Measurements from ENCODE around the gene ADAT1. TPM values are rescaled to one million over a fixed set of nuclear protein-coding genes. Genes with fewer than 3 reads are reported as not detected.

Gene ADAT1
- polyA plus RNA-seq, 1 of the 3 experiments (the other 2 are of a cell fraction), result 51.1 TPM

DNA sequence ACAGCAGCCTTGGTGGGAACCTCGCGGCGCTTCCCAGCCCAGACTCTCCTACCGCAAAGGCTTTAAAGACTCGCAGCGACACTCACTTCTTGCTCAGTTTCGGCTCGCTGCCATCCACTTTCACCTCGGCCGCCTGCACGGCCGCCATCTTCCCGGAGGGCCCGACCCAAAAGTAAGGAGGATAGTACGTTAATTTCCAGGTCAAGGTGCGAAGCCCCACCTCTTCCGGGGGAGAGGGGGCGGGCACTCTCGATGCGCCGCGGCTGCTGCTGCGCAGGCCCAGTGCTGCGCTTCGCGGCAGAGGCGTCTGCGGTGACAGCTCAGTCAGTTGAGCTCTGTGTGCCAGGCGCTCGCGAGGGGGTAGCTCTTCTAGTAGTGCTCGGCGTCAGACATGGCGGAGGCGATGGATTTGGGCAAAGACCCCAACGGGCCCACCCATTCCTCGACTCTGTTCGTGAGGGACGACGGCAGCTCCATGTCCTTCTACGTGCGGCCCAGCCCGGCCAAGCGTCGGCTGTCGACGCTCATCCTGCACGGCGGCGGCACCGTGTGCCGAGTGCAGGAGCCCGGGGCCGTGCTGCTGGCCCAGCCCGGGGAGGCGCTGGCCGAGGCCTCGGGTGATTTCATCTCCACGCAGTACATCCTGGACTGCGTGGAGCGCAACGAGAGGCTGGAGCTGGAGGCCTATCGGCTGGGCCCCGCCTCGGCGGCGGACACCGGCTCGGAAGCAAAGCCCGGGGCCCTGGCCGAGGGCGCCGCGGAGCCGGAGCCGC is 24.6 kb upstream of the ADAT1 start, which contains the start of the genes KARS1 and TERF2IP (continued):
- TF ChIP-seq, protein P1, sequence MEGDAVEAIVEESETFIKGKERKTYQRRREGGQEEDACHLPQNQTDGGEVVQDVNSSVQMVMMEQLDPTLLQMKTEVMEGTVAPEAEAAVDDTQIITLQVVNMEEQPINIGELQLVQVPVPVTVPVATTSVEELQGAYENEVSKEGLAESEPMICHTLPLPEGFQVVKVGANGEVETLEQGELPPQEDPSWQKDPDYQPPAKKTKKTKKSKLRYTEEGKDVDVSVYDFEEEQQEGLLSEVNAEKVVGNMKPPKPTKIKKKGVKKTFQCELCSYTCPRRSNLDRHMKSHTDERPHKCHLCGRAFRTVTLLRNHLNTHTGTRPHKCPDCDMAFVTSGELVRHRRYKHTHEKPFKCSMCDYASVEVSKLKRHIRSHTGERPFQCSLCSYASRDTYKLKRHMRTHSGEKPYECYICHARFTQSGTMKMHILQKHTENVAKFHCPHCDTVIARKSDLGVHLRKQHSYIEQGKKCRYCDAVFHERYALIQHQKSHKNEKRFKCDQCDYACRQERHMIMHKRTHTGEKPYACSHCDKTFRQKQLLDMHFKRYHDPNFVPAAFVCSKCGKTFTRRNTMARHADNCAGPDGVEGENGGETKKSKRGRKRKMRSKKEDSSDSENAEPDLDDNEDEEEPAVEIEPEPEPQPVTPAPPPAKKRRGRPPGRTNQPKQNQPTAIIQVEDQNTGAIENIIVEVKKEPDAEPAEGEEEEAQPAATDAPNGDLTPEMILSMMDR (IDR thresholded peaks at IDR 0.05), result no peak
- TF ChIP-seq YY1 (IDR thresholded peaks at IDR 0.05; ENCODE audit: low read depth) (peak; percentile 96), EZH2phosphoT487 (IDR thresholded peaks at IDR 0.05; ENCODE audit: borderline replicate concordance, low read depth) (no peak), CHD2 (IDR thresholded peaks at IDR 0.05; ENCODE audit: low read length, partially characterized antibody) (peak; percentile 68), TCF12 (IDR thresholded peaks at IDR 0.05) (peak; percentile 25; the same call in 1 of the 2 replicates), TAF1 (IDR thresholded peaks at IDR 0.05; ENCODE audit: borderline replicate concordance, low read depth, low read length) (peak; percentile 81), NRF1 (IDR thresholded peaks at IDR 0.05; ENCODE audit: low read depth, low read length) (peak; percentile 96), GABPA (IDR thresholded peaks at IDR 0.05; ENCODE audit: low read depth) (peak; percentile 95)
- TF ChIP-seq, protein P2, sequence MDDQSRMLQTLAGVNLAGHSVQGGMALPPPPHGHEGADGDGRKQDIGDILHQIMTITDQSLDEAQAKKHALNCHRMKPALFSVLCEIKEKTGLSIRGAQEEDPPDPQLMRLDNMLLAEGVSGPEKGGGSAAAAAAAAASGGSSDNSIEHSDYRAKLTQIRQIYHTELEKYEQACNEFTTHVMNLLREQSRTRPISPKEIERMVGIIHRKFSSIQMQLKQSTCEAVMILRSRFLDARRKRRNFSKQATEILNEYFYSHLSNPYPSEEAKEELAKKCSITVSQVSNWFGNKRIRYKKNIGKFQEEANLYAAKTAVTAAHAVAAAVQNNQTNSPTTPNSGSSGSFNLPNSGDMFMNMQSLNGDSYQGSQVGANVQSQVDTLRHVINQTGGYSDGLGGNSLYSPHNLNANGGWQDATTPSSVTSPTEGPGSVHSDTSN (IDR thresholded peaks at IDR 0.05), result peak; percentile 63

DNA sequence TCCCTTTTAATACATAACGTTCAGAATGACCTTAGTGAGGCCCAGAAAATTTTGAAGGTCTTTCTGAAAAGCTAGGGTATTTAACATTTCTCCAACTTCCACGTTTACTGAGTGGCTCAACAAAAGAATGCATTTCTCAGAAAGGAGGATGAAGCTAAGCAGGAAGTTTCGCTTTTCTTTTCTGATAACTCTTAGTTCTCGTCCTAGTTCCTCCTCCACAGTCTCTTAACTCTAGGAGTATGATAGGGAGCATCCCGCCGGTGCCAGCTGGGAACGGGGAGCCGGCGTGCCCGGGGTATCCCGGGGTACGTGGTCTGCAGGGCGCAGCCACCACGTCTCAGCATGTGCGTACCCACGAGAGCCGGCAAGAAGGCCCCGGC is 24.0 kb upstream of the ADAT1 start:
- peaks cover 6 to 17% of the 10 kb centered on the region in 2 experiments; a peak in 3 of 4 replicates for H3K4me1 ChIP-seq (ENCODE audit: control insufficient read depth in 1 of 2, insufficient read depth in 2 of 2, low read depth in 1 of 2, low read length in 1 of 2)
- H3K36me3 ChIP-seq (replicated peaks in 1 of 2; ENCODE audit: control insufficient read depth in 1 of 2, insufficient read depth in 2 of 2, low read length in 1 of 2), result peaks cover 28% of the 10 kb centered on the region in 2 experiments
- H3K79me2 ChIP-seq (ENCODE audit: insufficient read depth), result peaks cover 97% of the 10 kb centered on the region
- TF ChIP-seq, protein P2 (IDR thresholded peaks at IDR 0.05), result no peak
- TF ChIP-seq, protein P3, sequence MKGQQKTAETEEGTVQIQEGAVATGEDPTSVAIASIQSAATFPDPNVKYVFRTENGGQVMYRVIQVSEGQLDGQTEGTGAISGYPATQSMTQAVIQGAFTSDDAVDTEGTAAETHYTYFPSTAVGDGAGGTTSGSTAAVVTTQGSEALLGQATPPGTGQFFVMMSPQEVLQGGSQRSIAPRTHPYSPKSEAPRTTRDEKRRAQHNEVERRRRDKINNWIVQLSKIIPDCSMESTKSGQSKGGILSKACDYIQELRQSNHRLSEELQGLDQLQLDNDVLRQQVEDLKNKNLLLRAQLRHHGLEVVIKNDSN (IDR thresholded peaks at IDR 0.05; ENCODE audit: borderline replicate concordance, low read depth), result 0 out of 2 replicates have a peak, but pooled peaks have one; percentile 19
- TF ChIP-seq RAD21 (IDR thresholded peaks at IDR 0.05; ENCODE audit: low read length) (no peak), YY1 (IDR thresholded peaks at IDR 0.05; ENCODE audit: low read depth) (no peak)
- peak overlapping the region; percentile 97 for H3K9ac ChIP-seq
- WGBS (ENCODE audit: low lambda C conversion rate), result under 1% methylated on average over 10 of the region's 18 CpGs
- H3K27me3 ChIP-seq (ENCODE audit: insufficient read depth), result no peaks in the 10 kb centered on the region
- H4K20me1 ChIP-seq (ENCODE audit: insufficient read depth), result peaks cover 39% of the 10 kb centered on the region
- peak overlapping the region; percentile 71 to 92 for H3K27ac ChIP-seq (ENCODE audit: low read depth in 2 of 2, low read length in 1 of 2)
- ChIA-PET CTCF (no interaction called here), POLR2A (interaction anchor here (1.4 to 1.9 kb wide), 2 partner anchors 16 to 24 kb away, joined by 5 to 7 read pairs; partner anchors contain the start of gene ADAT1)
- H3F3A ChIP-seq (replicated peaks; ENCODE audit: insufficient read depth), result no peaks in the 10 kb centered on the region
- no peaks in the 10 kb centered on the region for H3K9me3 ChIP-seq
- DNase-seq, result no peak
- peak overlapping the region; percentile 93 for H3K4me2 ChIP-seq
- peak overlapping the region; percentile 89 for H2AFZ ChIP-seq (ENCODE audit: low read depth)
- H3K4me3 ChIP-seq (ENCODE audit: low read depth in 2 of 2, low read length in 1 of 2), result peak overlapping the region; percentile 88 to 90
- no peaks in the 10 kb centered on the region for H3K9me2 ChIP-seq
